T47D (cell line): Measurements from ENCODE around the gene CPNE8.

Experiments
- DNase-seq, 2 experiments: peaks; one replicate each; pipeline versions ENCODE4 v3.0.0 to v3.0.0-alpha.2; 2011 to 2012; ENCODE audit warnings: low read depth in 1 of 2, low spot score in 1 of 2
- JUND ChIP-seq: IDR thresholded peaks from 2 replicates; pipeline ENCODE4 v1.6.1; 2012; ENCODE audit warnings: low read depth
- in situ Hi-C: cut with HindIII; loops from 2 replicates; pipeline ENCODE4 v1.10.0; 2016; ENCODE audit warnings: low sequenced_read_pairs, low pct_unique_long_range_greater_than_20kb

The CPNE8 gene

GRCh38 chr12:38912116-38912515 is 6.7 kb upstream of the CPNE8 start:
- no peak for TF ChIP-seq JUND
- in situ Hi-C loops: no loop called here
- DNase-seq: no peak

GRCh38 chr12:38911611-38912010 is 6.2 kb upstream of the CPNE8 start:
- TF ChIP-seq JUND: no peak
- in situ Hi-C loops: no loop called here
- DNase-seq: no peak

DNA sequence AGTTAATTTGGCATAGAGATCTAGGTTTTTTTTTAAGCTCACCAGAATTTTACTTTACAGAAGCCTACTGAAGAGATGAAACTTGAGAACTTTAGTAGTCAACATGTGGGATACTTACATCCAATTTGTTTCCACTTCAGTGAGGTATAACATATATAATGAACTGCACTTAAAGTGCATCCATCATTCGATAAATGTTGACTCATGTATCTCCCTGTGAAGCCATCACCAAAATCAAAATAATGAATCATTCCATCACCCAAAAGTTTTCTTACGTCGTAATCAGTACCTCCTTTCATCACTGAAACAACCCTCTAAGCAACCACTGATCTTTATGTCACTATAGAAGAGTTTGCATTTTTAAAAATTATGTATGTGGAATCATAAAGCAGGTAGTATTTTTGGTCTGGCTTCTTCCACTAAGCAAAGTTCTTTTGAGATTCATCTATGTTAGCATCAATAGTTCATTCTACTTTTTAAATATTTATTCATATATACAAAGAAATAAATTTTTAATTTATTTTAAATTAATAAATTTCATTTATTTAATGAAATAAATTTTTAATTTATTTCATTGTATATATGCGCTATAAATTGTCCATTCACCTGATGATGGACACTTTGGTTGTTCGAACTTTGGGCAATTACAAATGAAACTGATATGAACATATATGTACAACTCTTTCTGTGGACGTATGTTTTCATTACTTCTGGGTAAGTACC is 2.0 kb upstream of the CPNE8 start:
- DNase-seq: no peak
- in situ Hi-C loops: no loop called here
- no peak for TF ChIP-seq JUND

DNA sequence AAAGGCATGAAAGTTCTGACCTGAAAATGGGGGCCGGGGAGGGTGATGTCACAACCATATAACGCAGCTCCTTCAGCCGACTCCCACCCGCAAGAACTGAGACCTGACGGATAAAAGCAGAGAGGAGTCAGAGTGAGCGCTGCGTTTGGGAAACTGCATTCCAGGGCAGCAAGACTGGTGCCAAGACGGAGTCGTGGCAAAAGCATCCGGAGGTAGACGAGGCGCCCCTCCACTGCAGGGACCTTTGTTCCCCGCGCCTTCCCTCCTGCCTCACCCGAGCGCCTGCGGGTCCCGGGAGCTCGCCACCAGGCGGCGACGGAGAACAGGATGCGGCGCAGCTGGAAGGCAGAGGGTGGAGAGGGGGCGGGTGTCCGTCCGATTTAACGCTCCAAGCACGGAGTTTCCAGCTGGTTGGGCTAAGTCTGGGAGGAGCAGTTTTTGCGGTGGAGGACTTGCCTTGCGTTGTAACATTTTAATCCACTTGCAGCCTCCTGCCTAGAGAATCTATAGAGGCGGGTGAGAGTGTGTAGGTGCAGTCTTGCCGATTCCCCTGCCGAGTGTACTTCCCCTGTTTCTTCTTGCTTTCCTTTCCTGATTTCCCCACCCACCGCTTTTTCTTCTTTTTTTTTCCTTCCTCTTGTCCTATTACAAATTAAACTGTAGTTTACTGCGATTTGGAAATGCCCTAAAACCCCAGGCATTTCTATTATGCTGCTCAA is 1.2 kb upstream of the CPNE8 start:
- no peak for TF ChIP-seq JUND
- in situ Hi-C loops: no loop called here
- DNase-seq: peak; percentile 86 to 90

DNA sequence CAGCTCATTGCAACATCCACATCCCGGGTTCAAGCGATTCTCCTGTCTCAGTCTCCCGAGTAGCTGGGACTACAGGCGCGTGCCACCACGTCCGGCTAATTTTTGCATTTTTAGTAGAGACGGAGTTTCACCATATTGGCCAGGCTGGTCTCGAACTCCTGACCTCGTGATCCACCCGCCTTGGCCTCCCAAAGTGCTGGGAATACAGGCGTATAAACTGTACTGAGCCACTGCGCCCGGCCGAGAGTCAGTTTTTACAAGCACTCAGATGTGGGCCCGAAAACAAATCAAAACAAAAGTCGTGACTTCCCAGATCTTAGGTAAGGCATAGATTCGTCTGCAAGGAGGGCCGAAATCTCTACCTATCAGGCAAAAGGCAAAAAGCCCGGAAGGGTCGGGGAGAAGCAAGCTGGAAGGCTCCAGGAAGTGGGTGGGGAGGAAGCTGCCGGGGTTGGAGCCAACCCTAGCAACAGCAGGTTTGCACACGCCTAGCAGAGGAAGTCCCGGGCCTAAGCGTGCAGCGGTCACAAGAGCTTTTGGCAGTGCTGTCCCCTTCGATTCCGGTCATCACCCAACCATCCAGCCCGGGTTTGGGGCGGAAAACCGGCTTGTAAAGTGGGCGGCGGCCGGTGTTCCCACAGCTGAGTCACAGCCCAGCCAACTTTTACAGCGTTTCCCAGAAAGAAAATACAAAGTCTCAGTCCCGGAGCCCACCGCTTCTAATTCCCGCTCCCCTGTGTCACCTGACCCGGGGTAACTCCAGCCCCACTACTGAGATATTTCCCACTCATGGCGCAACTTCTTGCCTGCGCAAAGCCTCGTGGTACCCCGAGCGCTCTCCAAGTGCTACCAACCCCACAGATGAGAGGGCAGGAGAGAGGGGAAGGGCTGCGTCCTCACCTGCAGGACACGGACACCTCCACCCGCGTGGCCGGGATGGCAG is 583 bp downstream of the CPNE8 start:
- in situ Hi-C loops: no loop called here
- no peak for TF ChIP-seq JUND
- peak in 1 of 2 experiments; percentile 18 for DNase-seq

GRCh38 chr12:38903596-38903995 is 1.8 kb downstream of the CPNE8 start:
- TF ChIP-seq JUND: no peak
- no peak for DNase-seq
- in situ Hi-C loops: no loop called here

GRCh38 chr12:38898001-38898684 is 7.2 kb downstream of the CPNE8 start:
- no peak for TF ChIP-seq JUND
- in situ Hi-C loops: no loop called here
- peak in 1 of 2 experiments; percentile 68 for DNase-seq

- no peak for DNase-seq
- TF ChIP-seq JUND: no peak
- in situ Hi-C loops: no loop called here
These were observed 9.9 kb downstream of the CPNE8 start for GRCh38 chr12:38895446-38895845.

- DNase-seq: no peak
- in situ Hi-C loops: no loop called here
- no peak for TF ChIP-seq JUND
These were observed 12.4 kb downstream of the CPNE8 start for GRCh38 chr12:38892976-38893375.

GRCh38 chr12:38892087-38892786 is 13.2 kb downstream of the CPNE8 start:
- TF ChIP-seq JUND: no peak
- DNase-seq: peak in 1 of 2 experiments; percentile 20
- in situ Hi-C loops: no loop called here

DNA sequence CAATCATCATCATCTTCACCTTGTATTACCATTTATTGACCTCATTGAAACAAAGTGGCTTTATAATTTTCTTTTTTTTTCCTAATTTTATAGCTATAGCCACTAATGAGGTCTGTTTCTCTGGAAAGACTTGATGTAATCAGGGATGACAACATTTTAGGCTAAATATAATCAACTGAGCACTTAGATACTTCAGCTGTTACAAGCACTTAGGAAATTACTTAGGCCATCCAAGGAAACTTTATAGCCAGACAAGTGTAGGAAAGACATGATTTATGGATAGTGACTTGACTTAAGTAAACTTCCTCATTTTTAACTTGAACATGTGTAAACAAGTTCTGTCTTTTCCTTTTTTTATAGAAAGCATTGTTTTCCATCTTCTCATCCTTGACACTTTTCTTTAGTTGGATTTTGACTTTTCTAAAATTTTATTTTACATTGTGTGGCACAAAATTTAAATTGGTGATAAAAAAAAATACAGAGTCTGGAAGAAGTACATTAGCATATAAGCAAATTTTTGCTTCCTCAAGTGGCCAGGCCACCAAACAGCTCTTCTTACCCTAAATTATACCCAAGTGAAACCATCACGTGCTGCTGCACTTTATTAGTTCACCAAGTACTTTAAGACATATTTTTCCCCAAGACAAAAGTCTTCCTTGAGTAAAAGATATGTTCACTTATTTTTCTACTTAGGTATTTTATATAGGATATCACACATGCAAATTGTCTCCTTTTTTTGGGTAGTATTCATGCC is 15.1 kb downstream of the CPNE8 start:
- TF ChIP-seq JUND: no peak
- in situ Hi-C loops: no loop called here
- DNase-seq: peak in 1 of 2 experiments; percentile 45
